Measurements from ENCODE around the gene CYLD.

- TF ChIP-seq POLR2AphosphoS5 (IDR thresholded peaks at IDR 0.05; ENCODE audit: low read depth) (no peak), CTCF (IDR thresholded peaks at IDR 0.05; ENCODE audit: insufficient read depth, low read length) (no peak), GABPA (IDR thresholded peaks at IDR 0.05; ENCODE audit: low read depth) (no peak)
These were observed 97.5 kb downstream of the CYLD start for GRCh38 chr16:50839356-50839755.
